NCI-H2029 treated with DMSO at 0.1 percent for 48 hours (cell line): Measurements from ENCODE around the gene NODAL.

Experiments used
- DNase-seq: peaks from one replicate; lab custom pipeline; 2025; lab: John Stamatoyannopoulos, UW

NODAL gene

GRCh38 chr10:70462349-70462984 is 21.0 kb upstream of the NODAL start:
- DNase-seq, result peak; percentile 59

DNA sequence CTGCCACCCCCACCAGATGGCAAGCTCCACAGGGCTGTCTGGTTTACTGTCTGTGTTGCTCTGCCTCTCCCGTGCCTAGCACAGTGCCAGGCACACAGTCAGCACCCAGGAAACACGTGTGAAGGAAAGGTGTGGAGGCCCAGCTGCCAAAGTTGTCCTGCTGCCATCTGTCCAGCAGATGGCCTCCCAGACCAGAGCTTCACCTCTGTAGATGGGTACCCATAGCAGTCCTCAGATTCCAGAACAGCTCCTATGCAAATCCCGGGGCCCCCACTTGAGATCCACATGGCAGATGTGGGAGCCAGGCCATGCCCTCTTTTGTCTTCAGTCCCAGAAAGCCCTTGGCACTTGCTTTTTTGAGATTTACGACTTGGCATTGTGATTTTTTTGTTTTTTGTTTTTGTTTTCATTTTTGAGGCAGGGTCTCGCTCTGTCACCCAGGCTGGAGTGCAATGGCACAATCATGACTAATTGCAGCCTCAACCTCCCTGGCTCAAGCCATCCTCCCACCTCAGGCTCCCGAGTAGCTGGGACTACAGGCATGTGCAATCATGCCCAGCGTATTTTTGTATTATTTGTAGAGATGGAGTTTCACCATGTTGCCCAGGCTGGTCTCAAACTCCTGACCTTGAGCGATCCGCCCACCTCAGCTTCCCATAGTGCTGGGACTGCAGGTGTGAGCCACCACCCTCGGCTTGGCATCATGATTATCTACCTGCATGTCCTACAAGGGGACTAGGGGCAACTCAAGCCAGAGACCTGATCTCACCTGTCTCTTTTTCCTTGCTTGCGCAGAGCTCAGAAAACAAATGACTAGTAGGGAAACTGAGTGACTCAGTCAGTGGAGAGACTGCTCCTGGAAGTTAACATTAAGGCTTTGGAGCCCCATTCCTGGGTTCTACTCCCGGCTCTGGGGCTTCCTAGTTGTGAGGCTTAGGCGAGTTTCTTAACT is 20.2 kb upstream of the NODAL start:
- DNase-seq, result no peak

DNA sequence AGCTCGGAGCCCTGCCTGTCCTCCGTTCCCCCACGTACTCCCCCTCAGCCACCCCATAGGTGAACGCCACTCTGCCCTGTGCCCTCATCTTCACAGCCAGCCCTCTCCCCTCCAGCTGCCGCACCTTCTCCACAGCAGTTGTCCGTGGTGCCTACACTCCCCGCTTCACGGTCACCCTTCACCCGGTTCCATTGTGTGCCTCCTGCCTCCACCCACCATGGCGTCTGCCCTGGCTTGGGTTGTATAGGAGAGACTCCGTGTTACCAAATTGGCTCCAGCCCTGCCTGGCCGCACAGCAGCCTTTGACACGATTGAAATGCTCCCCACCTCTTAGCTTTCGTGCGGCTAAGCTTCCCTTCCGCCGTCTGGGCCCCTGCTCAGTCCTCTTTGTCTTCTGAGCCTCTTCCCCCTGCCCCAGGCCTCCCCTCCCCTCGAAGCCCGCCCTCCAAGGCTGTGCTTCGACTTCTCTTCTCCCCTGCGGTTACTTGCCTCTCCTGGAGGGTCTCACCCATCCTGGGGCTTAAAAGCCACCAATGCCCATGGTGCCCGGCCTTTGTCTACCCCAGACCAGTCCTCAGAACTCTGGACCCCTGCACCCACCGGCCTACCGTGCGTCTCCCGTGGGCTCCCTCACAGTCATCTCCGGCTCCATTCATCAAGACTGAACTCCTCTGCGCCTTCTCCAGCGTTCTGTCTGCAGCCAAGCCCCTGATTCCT is 18.5 kb upstream of the NODAL start:
- no peak for DNase-seq

GRCh38 chr10:70459061-70459773 is 17.7 kb upstream of the NODAL start:
- DNase-seq, result no peak

DNA sequence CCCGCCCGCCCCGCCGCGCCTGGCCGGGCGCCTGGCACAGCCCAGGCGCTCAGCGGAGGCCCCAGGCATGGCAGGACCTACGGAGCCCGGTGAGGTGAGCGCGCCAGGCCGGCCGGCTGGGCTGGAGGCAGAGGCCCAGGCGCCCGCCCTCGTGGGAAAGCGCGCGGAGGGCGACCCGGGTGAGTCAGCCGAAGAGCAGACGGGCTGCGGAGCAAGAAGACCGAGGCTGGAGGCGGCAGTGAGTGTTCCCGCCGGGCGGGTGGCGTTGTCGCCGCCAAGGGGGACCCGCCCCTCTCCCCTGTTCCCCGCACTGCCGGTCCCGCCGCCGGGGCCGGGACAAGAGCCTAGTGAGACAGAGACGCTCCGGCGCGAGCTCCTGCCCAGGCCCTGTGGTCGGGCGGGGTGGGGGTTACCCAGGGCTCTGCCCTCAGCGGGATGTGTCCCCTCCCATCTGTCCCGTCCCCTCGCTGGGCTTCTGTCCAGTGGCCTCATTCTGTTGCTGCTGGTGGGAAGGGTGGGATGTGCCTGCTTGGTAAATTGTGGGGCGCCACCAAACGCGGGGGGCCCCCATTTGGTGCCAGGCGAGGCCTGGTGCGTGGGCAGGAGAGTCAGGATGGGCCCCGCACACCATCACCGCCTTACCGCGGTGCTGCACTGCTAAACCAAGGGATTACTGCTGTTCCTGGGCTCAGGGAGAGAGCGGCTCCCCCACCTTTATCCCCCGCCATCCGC is 17.0 kb upstream of the NODAL start:
- no peak for DNase-seq

DNA sequence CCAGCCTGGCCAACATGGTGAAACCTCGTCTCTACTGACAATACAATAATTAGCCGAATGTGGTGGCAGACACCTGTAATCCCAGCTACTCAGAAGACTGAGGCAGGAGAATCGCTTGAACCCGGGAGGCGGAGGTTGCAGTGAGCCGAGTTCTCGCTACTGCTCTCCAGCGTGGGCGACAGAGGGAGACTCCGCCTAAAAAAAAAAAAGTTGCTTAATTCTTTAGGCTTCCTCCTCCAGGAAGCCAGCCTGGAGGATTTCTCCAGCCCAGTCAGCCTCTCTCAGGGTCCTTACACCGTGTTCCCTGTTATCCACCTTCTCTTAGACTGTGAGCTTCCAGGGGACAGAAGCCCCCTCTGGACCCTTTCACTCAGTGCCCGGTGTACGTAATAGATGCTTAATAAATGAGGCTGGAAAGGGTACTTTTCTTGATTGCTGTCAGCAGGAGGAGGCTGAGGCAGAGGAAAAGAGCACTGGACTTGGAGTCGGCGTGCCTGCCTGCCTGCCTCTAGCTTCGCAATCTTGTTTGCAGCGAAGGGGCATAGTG is 16.4 kb upstream of the NODAL start:
- no peak for DNase-seq

GRCh38 chr10:70456164-70456563 is 14.7 kb upstream of the NODAL start:
- DNase-seq, result no peak

DNA sequence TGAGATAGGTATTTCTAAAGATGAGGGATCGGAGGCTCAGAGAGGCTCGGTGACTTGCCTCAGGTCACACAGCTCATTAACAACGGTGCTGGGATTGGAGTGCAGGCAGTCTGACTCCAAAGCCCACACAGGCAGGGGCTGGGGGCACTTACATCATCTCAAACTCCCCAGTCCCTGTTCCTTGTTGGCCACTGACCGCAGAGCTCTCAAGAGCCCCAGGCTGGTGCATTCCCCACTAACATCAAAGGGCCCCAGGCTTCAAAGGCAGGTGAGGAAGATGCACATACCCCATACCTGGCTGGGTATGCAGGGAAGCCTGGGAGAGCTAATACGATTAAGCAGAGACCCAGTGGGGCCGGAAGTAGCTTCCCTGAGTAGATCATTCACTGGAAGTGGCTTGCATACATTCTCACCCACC is 13.7 kb upstream of the NODAL start:
- DNase-seq, result no peak

DNA sequence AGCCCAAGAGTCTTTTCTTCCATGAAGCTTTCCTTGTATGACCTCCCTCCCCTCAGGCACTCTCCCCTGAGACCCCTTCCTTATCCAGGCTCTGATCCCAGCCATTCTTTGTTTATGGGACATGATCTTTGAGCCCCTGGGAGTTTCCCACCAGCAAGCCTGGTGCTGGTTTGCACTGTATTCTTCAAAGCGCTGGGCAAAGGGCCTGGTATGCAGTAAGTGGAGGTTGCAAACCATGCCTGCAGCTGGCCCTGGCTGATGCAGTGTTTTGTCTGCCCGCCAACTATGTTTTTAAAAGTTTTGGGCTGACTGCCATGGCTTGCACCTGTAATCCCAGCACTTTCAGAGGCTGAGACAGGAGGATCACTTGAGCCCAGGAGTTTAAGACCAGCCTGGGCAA is 6.8 kb upstream of the NODAL start:
- DNase-seq, result no peak

GRCh38 chr10:70445718-70446657 is 4.5 kb upstream of the NODAL start:
- DNase-seq, result no peak

- no peak for DNase-seq
Observed at GRCh38 chr10:70444744-70445143, 3.3 kb upstream of the NODAL start.

DNA sequence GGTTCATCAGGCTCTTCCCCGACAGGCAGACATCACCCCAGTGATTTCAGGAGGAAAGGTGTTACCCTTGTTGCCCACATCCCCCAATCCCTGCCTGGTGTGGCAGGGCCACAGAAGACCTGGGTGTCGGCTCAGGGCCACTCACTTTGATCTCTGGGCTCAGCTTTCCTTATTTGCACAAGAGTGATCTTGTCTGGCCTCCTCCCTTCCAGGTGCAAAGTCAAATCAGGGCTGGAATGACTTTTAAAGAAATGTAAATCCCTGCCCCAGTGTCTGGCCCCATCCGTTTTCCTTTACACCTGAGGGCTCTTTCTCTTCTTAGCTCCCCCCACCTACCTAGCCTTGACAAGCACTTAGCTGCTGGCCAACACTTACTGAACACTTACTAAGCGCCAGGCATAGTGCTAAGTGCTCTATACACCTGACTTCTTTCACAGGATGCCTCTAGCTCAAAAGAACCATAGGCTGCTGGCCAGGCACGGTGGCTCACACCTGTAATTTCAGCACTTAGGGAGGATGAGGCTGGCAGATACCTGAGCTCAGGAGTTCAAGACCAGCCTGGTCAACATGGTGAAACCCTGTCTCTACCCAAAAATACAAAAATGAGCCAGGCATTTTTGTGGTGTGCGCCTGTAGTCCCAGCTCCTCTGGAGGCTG is 979 bp upstream of the NODAL start:
- no peak for DNase-seq

DNA sequence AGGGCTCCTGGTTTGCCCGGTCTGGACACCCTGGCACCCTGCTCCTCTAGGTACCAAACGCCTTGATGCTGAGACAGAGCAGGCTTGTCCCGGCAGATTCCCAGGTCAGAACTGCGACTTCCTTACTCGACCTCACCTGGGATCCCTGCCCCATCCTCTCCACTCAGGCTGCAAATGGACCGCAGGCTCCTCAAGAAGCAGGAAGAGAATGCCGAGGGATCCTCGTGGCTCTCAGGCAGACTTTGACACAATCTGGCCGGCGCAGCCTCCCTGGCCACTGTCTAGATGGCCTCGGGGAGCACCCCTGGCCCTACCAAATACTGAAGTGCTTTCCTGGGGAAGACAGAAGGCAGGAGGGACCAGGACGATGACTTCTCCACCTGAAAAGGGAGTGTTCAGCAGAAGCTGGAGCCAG is 421 bp upstream of the NODAL start:
- no peak for DNase-seq

DNA sequence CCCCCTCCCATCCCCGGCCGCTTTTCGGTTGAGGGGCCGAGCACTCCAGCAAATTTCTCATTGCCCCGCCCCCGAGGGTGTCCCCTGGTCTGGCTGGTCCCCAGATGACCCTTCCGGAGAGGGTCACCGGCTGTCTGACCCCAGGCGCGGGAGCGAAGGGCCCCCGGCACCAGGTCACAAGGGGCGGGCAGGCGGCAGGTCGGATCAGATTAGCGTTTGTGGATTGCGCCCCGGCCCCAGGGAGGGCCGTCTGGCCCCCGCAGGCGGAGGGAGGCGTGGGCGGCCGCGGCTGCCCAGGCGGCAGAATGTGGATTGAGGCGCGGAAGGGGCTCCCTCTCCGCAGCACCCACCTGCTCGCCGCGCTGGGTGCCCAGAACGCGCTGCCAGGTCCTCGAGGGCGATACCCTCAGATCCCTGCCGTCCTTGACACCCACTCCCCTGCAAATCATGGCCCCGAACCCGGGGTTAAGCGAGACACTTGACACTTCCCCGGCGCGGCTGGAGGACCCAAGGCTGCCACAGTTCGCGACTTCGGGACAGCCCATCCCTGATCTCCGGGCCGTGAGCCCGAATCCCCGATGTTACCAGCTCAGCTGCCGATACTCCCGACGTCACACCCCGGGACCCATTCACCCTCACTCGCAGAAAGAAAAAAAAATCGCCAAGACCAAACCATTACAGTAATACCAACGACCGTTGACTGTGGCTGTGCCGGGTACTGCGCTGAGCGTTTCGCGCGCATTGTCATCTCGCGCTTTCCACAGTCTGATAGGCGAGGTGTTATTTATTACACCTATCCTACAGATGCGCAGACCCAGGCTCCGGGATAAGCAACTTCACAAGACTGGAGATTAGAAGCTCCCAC is 953 bp downstream of the NODAL start:
- no peak for DNase-seq

DNA sequence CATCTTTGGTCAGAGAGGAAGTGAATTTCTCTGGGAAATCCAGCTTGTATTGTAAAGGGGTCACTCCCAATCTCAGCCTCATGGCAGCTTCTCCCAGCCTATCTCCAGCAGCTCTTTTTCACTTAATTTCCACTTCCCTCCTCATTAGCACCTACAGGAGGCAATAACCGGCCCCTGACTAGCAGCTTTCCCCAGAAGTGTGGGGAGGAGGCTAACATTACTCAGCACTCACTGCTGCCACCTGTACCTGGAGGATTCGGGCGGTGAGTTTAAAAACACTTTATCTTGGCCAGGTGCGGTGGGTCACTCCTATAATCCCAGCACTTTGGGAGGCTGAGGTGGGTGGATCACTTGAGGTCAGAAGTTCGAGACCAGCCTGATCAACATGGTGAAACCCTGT is 3.8 kb downstream of the NODAL start:
- no peak for DNase-seq

GRCh38 chr10:70435241-70436085 is 6.0 kb downstream of the NODAL start:
- DNase-seq, result no peak

DNA sequence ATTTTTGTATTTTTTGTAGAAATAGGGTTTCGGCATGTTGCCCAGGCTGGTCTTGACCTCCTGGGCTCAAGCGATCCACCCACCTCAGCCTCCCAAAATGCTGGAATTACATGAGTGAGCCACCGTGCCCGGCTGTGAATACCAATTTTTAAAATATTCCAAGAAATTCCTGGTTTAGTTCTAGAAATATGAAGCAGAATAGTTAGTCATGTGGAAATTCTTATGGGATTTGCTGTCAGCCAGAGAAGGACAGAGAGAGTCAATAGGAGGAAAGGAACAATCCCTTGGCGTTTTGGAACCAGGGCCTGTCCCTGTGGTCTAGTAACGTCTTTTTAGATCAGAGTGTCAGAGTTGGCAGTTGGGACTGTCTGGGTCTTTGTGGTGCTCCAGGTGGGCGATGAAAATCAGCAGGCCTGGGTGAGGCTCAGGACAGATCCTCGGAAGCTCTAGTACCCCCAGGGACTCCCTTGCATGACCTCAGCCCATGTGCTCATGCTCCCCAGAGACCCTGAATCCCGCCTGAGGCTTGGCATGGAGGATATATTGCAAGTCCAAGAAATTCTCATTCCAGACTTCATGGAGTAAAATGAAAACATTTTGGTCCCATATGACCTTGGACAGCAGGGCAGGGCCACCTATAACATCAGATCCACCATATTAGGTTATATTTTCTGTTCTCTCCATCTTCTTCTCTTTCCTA is 7.8 kb downstream of the NODAL start:
- DNase-seq, result no peak
